ENCODE measurements around the gene PPFIA1. TPM values are rescaled to one million over a fixed set of nuclear protein-coding genes. Genes with fewer than 3 reads are reported as not detected.

PPFIA1 gene
- total RNA-seq, 6 donors from 2014 or later = 53.7 to 164 (median 83.3) TPM

- no peak for TF ChIP-seq CTCF (IDR thresholded peaks at IDR 0.05)
- no peak for TF ChIP-seq POLR2AphosphoS5 (IDR thresholded peaks at IDR 0.05)
- TF ChIP-seq EP300 (IDR thresholded peaks at IDR 0.05) = no peak
- no peak for TF ChIP-seq POLR2A (IDR thresholded peaks at IDR 0.05)
- no peak overlapping the region for H3K4me3 ChIP-seq
- ATAC-seq (ENCODE audit: low FRiP score in 2 of 2) (no peak), DNase-seq (no peak)
- 90 to 93% methylated on average over 13 of the region's 13 CpGs for WGBS, 2 donors
- H3K9me3 ChIP-seq = no peaks in the 10 kb centered on the region
- peaks cover 0 to 24% (median 10%) of the 10 kb centered on the region in 4 donors for H3K36me3 ChIP-seq
- H3K4me1 ChIP-seq = peaks cover 0 to 8% (median 2%) of the 10 kb centered on the region in 4 donors
- H3K27me3 ChIP-seq = no peaks in the 10 kb centered on the region
- H3K27ac ChIP-seq = no peak overlapping the region
These were observed 31.4 kb downstream of the PPFIA1 start for GRCh38 chr11:70301721-70302418.

- H3K4me1 ChIP-seq = peaks cover 0 to 8% (median 2%) of the 10 kb centered on the region in 4 donors
- no peaks in the 10 kb centered on the region for H3K9me3 ChIP-seq
- H3K36me3 ChIP-seq = peaks cover 0 to 24% (median 9%) of the 10 kb centered on the region in 4 donors
- H3K27me3 ChIP-seq = no peaks in the 10 kb centered on the region
- no peak for DNase-seq
- 88 to 90% methylated on average over 7 of the region's 7 CpGs for whole genome bisulfite sequencing, 2 donors
- ATAC-seq (ENCODE audit: low FRiP score in 2 of 2) = no peak
- TF ChIP-seq CTCF (IDR thresholded peaks at IDR 0.05) = no peak
- H3K4me3 ChIP-seq = no peak overlapping the region
- no peak overlapping the region for H3K27ac ChIP-seq
These were observed 31.9 kb downstream of the PPFIA1 start for GRCh38 chr11:70302419-70302752.

- 58 to 84% methylated on average over 6 to 13 of the region's 13 CpGs for WGBS, 2 donors
- TF ChIP-seq POLR2A (IDR thresholded peaks at IDR 0.05) (no peak), EP300 (IDR thresholded peaks at IDR 0.05) (no peak), CTCF (IDR thresholded peaks at IDR 0.05) (no peak), POLR2AphosphoS5 (IDR thresholded peaks at IDR 0.05) (no peak)
- peak in 1 of 2 donors; percentile 88 for ATAC-seq (ENCODE audit: low FRiP score in 2 of 2)
- Histone ChIP-seq H3K4me1 (peaks cover 0 to 8% (median 2%) of the 10 kb centered on the region in 4 donors), H3K27me3 (no peaks in the 10 kb centered on the region), H3K4me3 (no peak overlapping the region), H3K9me3 (no peaks in the 10 kb centered on the region), H3K36me3 (peaks cover 0 to 24% (median 10%) of the 10 kb centered on the region in 4 donors), H3K27ac (no peak overlapping the region)
- no peak for DNase-seq
These were observed 32.6 kb downstream of the PPFIA1 start for GRCh38 chr11:70303070-70303469.

GRCh38 chr11:70304208-70304603 is 33.7 kb downstream of the PPFIA1 start:
- Histone ChIP-seq H3K27me3 (no peaks in the 10 kb centered on the region), H3K9me3 (no peaks in the 10 kb centered on the region), H3K4me1 (peaks cover 0 to 8% (median 2%) of the 10 kb centered on the region in 4 donors), H3K36me3 (peaks cover 0 to 14% (median 6%) of the 10 kb centered on the region in 4 donors), H3K4me3 (no peak overlapping the region), H3K27ac (no peak overlapping the region)
- WGBS, 2 donors = 92 to 94% methylated on average over 2 of the region's 2 CpGs
- no peak for ATAC-seq (ENCODE audit: low FRiP score in 2 of 2)
- DNase-seq = no peak
- no peak for TF ChIP-seq EP300 (IDR thresholded peaks at IDR 0.05)
- TF ChIP-seq POLR2AphosphoS5 (IDR thresholded peaks at IDR 0.05) = no peak
- no peak for TF ChIP-seq POLR2A (IDR thresholded peaks at IDR 0.05)
- no peak for TF ChIP-seq CTCF (IDR thresholded peaks at IDR 0.05)

GRCh38 chr11:70305501-70305900 is 35.0 kb downstream of the PPFIA1 start:
- Histone ChIP-seq H3K36me3 (peaks cover 0 to 9% (median 1%) of the 10 kb centered on the region in 4 donors), H3K9me3 (no peaks in the 10 kb centered on the region), H3K4me3 (no peak overlapping the region), H3K27ac (no peak overlapping the region), H3K4me1 (peaks cover 0 to 8% (median 2%) of the 10 kb centered on the region in 4 donors), H3K27me3 (no peaks in the 10 kb centered on the region)
- DNase-seq (no peak), ATAC-seq (ENCODE audit: low FRiP score in 2 of 2) (no peak)
- WGBS, 2 donors = 89 to 95% methylated on average over 3 of the region's 3 CpGs
- TF ChIP-seq POLR2A (IDR thresholded peaks at IDR 0.05) (no peak), EP300 (IDR thresholded peaks at IDR 0.05) (no peak), POLR2AphosphoS5 (IDR thresholded peaks at IDR 0.05) (no peak), CTCF (IDR thresholded peaks at IDR 0.05) (no peak)

Measured in upper lobe of left lung (tissue), 6 donors.